H1 (cell line): ENCODE measurements around the gene CPLX1. TPM values are rescaled to one million over a fixed set of nuclear protein-coding genes. Genes with fewer than 3 reads are reported as not detected.

Experiments
- CTCF ChIA-PET: fragments of 300-600 bp; sonication (Branson Sonifier 250); formaldehyde crosslinking; loops from one replicate; lab custom pipeline; 2021; ENCODE audit not compliant: partially characterized antibody; lab: Charles Lee
- POLR2A ChIA-PET: fragments of 300-600 bp; sonication (Branson Sonifier 250); formaldehyde crosslinking; loops from one replicate; lab custom pipeline; 2021; ENCODE audit warnings: inconsistent platforms; ENCODE audit not compliant: partially characterized antibody; lab: Charles Lee
- DNase-seq, 2 experiments: peaks; one replicate each; pipeline versions ENCODE4 v3.0.0 to v3.0.0-alpha.2; 2010 to 2022; ENCODE audit warnings: low spot score in 2 of 2, low read depth in 1 of 2, mixed read lengths in 1 of 2
- FAIRE-seq: peaks from 2 replicates; lab custom pipeline; 2011; peaks lifted over from hg19 to GRCh38; lab: Jason Lieb, UNC
- H2AFZ ChIP-seq: 2 replicates; pipeline ENCODE4 v1.8.1; 2012; ENCODE audit warnings: low read length, inconsistent platforms
- H2AK5ac ChIP-seq: 2 replicates; pipeline ENCODE4 v1.6.1; 2013; ENCODE audit warnings: low read depth, low read length
- H2BK120ac ChIP-seq: replicated peaks from 2 replicates; pipeline ENCODE3; 2013; ENCODE audit warnings: low read depth, low read length, inconsistent platforms
- H2BK12ac ChIP-seq: 2 replicates; pipeline ENCODE4 v1.6.1; 2013; ENCODE audit warnings: low read depth, low read length
- H2BK15ac ChIP-seq: 2 replicates; pipeline ENCODE4 v1.6.1; 2013; ENCODE audit warnings: low read length
- H2BK20ac ChIP-seq: 2 replicates; pipeline ENCODE4 v1.6.1; 2013; ENCODE audit warnings: low read length
- H2BK5ac ChIP-seq: 2 replicates; pipeline ENCODE4 v1.6.1; 2013; ENCODE audit warnings: low read depth, low read length
- H3K14ac ChIP-seq: 2 replicates; pipeline ENCODE4 v1.6.1; 2013; ENCODE audit warnings: inconsistent platforms; ENCODE audit not compliant: insufficient read length
- H3K18ac ChIP-seq: 2 replicates; pipeline ENCODE4 v1.6.1; 2013; ENCODE audit warnings: low read length; ENCODE audit errors: extremely low read depth
- H3K23ac ChIP-seq: 2 replicates; pipeline ENCODE4 v1.6.1; 2013; ENCODE audit warnings: inconsistent platforms; ENCODE audit not compliant: insufficient read length
- H3K23me2 ChIP-seq: 2 replicates; pipeline ENCODE4 v1.6.1; 2013; ENCODE audit warnings: low read depth, low read length
- H3K27ac ChIP-seq: 2 replicates; pipeline ENCODE4 v1.6.1; 2011; ENCODE audit warnings: low read depth, low read length, inconsistent platforms
- H3K27me3 ChIP-seq, 4 experiments: replicated peaks in 1 of 4; 1 replicate in 1 of 4; 2 replicates in 3 of 4; pipeline versions ENCODE4 v1.6.1 to v1.8.1; 2011 to 2013; ENCODE audit warnings: low read length in 3 of 4, mild to moderate bottlenecking in 3 of 4, inconsistent platforms in 2 of 4, mixed read lengths in 2 of 4, moderate library complexity in 1 of 4; ENCODE audit not compliant: control insufficient read depth in 3 of 4, insufficient read depth in 3 of 4; ENCODE audit errors: extremely low read depth in 1 of 4
- H3K36me3 ChIP-seq, 4 experiments: 2 replicates each; pipeline versions ENCODE4 v1.6.1 to v1.8.1; 2011 to 2013; ENCODE audit warnings: mild to moderate bottlenecking in 4 of 4, low read length in 3 of 4, moderate library complexity in 2 of 4, control low read depth in 1 of 4, inconsistent platforms in 1 of 4; ENCODE audit not compliant: insufficient read depth in 4 of 4, control insufficient read depth in 2 of 4
- H3K4ac ChIP-seq: replicated peaks from 2 replicates; pipeline ENCODE3; 2013; ENCODE audit warnings: low read length, low read depth, mixed read lengths, inconsistent platforms; ENCODE audit not compliant: insufficient read length
- H3K4me1 ChIP-seq, 4 experiments: replicated peaks in 1 of 4; 1 replicate in 1 of 4; 2 replicates in 3 of 4; pipeline versions ENCODE4 v1.6.1 to v1.8.1; 2011 to 2013; ENCODE audit warnings: low read length in 3 of 4, inconsistent platforms in 2 of 4, mixed read lengths in 1 of 4; ENCODE audit not compliant: insufficient read depth in 4 of 4, control insufficient read depth in 3 of 4
- H3K4me2 ChIP-seq, 2 experiments: 2 replicates each; pipeline versions ENCODE4 v1.6.1 to v1.8.1; 2011 to 2013; ENCODE audit warnings: low read depth in 2 of 2, low read length in 2 of 2, control low read depth in 1 of 2, inconsistent platforms in 1 of 2, mild to moderate bottlenecking in 1 of 2; ENCODE audit not compliant: insufficient read depth in 1 of 2
- H3K4me3 ChIP-seq, 4 experiments: fragments of 200-600, 300-600 bp in 1 of 4; sonication (generic), shearing (Covaris generic), sonication (Bioruptor Twin) in 1 of 4; 2 replicates each; pipeline versions ENCODE4 v1.5.1 to v1.8.1; 2011 to 2016; ENCODE audit warnings: low read length in 4 of 4, low read depth in 3 of 4, control low read depth in 2 of 4, inconsistent platforms in 2 of 4, mild to moderate bottlenecking in 2 of 4, mixed read lengths in 1 of 4, moderate library complexity in 1 of 4; ENCODE audit not compliant: insufficient read depth in 2 of 4; ENCODE audit errors: extremely low read depth in 1 of 4
- H3K56ac ChIP-seq: replicated peaks from 2 replicates; pipeline ENCODE3; 2013; ENCODE audit warnings: low read depth, mild to moderate bottlenecking, mixed read lengths, low read length, inconsistent platforms; ENCODE audit not compliant: insufficient read length
- H3K79me1 ChIP-seq: 2 replicates; pipeline ENCODE4 v1.6.1; 2013; ENCODE audit warnings: low read depth, low read length, control low read depth
- H3K79me2 ChIP-seq, 2 experiments: 2 replicates each; pipeline versions ENCODE4 v1.6.1 to v1.8.1; 2012 to 2013; ENCODE audit warnings: low read length in 2 of 2, mild to moderate bottlenecking in 2 of 2, inconsistent platforms in 1 of 2; ENCODE audit not compliant: insufficient read depth in 2 of 2, control insufficient read depth in 1 of 2
- H3K9ac ChIP-seq, 4 experiments: replicated peaks in 1 of 4; 1 replicate in 1 of 4; 2 replicates in 3 of 4; pipeline versions ENCODE4 v1.6.1 to v1.8.1; 2011 to 2013; ENCODE audit warnings: low read depth in 3 of 4, low read length in 3 of 4, control low read depth in 2 of 4, mild to moderate bottlenecking in 2 of 4, moderate library complexity in 2 of 4, inconsistent platforms in 1 of 4; ENCODE audit errors: extremely low read depth in 1 of 4
- H3K9me3 ChIP-seq, 2 experiments: 2 replicates each; pipeline versions ENCODE4 v1.6.1 to v1.8.1; 2012 to 2013; ENCODE audit warnings: mild to moderate bottlenecking in 2 of 2, moderate library complexity in 2 of 2, control low read depth in 1 of 2, inconsistent platforms in 1 of 2, low read depth in 1 of 2, low read length in 1 of 2, mixed read lengths in 1 of 2; ENCODE audit not compliant: insufficient read depth in 2 of 2
- H4K20me1 ChIP-seq, 2 experiments: replicated peaks in 1 of 2; 2 replicates each; pipeline versions ENCODE3 to v1.8.1; 2011 to 2013; ENCODE audit warnings: inconsistent platforms in 2 of 2, low read length in 2 of 2, mild to moderate bottlenecking in 1 of 2; ENCODE audit not compliant: insufficient read depth in 2 of 2, control insufficient read depth in 1 of 2
- H4K5ac ChIP-seq: 2 replicates; pipeline ENCODE4 v1.6.1; 2013; ENCODE audit warnings: low read length, low read depth, mixed read lengths, inconsistent platforms; ENCODE audit not compliant: insufficient read length
- H4K8ac ChIP-seq: 2 replicates; pipeline ENCODE4 v1.8.0; 2013; ENCODE audit warnings: mild to moderate bottlenecking, moderate library complexity, low read length, inconsistent platforms; ENCODE audit not compliant: insufficient read depth; ENCODE audit errors: extremely low read depth
- H4K91ac ChIP-seq: replicated peaks from 2 replicates; pipeline ENCODE3; 2013; ENCODE audit warnings: low read length, mixed read lengths, inconsistent platforms; ENCODE audit not compliant: insufficient read length
- SUZ12 ChIP-seq: fragments of 200-600 bp; sonication (generic); IDR thresholded peaks from 2 replicates; pipeline ENCODE4 v1.6.1; 2012; ENCODE audit warnings: mild to moderate bottlenecking, inconsistent platforms, low read length, moderate library complexity, mixed read lengths
- WGBS, 2 experiments: shearing (Covaris generic) in 1 of 2; methylation state at CpG; one replicate each; pipeline versions ENCODE4 v1.1.6 to v1.1.7; 2013 to 2015; ENCODE audit warnings: low lambda C conversion rate in 2 of 2, mixed read lengths in 2 of 2, inconsistent platforms in 1 of 2, low coverage in 1 of 2, missing lambda C conversion rate in 1 of 2; ENCODE audit not compliant: insufficient replicate concordance in 2 of 2, insufficient coverage in 1 of 2, insufficient read length in 1 of 2; ENCODE audit errors: extremely low coverage in 1 of 2, missing lambda C conversion rate in 1 of 2; 5-methylcytosine and 5-hydroxymethylcytosine counted together
- polyA plus RNA-seq, 7 experiments: library from polyadenylated mRNA; depleted of rRNA in 3 of 7; stranded (reverse) in 5 of 7; unstranded in 2 of 7; fragments of >200 nt in 5 of 7; fragments of 200-250 nt in 2 of 7; gene quantifications; 1 replicate in 5 of 7; 2 replicates in 1 of 7; 4 replicates in 1 of 7; pipeline versions ENCODE4 v1.2.1 to v1.2.3, GENCODE V29; 2011 to 2013; ENCODE audit warnings: missing spikeins in 2 of 7, mixed read lengths in 2 of 7
- total RNA-seq: library from RNA; stranded (reverse); fragmentation: NEBNext Ultra II Directional; extraction: Animal tissue kit (Norgen Biotek cat#: 25700); gene quantifications from 2 replicates; pipeline ENCODE4 v1.2.1, GENCODE V29; 2021
- TF ChIP-seq, protein P1 (sequence below): IDR thresholded peaks from 2 replicates; pipeline ENCODE4 v1.6.1; 2012; ENCODE audit warnings: inconsistent platforms

Gene CPLX1
- total and polyA plus RNA-seq, 2 of the 8 experiments (the other 6 are each of a cell fraction or from before 2014, with no cell fraction given): 0.32 to 0.56 TPM

DNA sequence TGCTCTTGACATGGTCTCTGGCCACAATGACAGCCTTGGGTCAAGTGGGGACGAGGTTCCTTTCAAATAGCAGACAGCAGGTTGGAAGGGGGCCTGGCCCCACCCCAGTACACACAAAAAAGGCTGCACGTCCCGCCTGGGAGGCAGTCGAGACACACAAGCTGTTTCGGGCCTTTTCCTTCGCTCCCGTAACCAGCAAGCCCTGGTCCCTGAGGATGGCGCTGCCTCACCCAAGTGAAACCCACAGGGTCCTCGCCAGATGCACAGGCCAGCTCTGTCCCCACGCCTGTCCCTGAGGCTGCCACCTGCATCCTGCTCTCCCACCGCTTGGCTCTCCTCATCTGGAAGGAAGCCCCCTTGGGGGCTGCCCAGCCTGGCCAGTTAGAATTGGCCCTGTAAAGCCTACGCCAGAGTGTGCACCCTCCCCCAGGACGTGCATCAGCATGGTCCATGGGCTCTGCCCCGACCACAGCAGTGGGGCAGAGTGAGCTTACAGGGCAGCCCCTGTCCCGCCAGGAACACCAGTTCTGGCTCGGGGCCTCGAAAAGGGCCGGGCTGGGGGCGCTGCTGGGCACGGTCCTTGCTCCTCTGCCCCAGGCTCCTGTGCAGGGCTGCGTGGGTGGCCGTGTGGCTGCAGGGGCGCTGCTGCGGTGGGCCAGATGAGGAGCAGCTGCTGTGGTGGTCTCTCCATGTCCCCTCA is 2.0 kb downstream of the CPLX1 start:
- TF ChIP-seq, protein P1, sequence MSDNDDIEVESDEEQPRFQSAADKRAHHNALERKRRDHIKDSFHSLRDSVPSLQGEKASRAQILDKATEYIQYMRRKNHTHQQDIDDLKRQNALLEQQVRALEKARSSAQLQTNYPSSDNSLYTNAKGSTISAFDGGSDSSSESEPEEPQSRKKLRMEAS: no peak
- peak; percentile 0; the same call in 1 of the 2 replicates for TF ChIP-seq SUZ12
- TF ChIP-seq, all 59 proteins: peak for 1
- no peak overlapping the region for H3K9ac ChIP-seq
- H3K27me3 ChIP-seq: peaks cover 40 to 74% (median 65%) of the 10 kb centered on the region in 4 experiments
- H3K23ac ChIP-seq: no peak overlapping the region
- H2AFZ ChIP-seq: no peak overlapping the region
- H3K14ac ChIP-seq: no peak overlapping the region
- H3K27ac ChIP-seq: no peak overlapping the region
- H4K20me1 ChIP-seq: peaks cover 1 to 20% of the 10 kb centered on the region in 2 experiments
- H3K79me1 ChIP-seq: no peaks in the 10 kb centered on the region
- peaks cover 0 to 4% (median 2%) of the 10 kb centered on the region in 4 experiments; a peak in 3 of 7 replicates for H3K4me1 ChIP-seq
- H4K8ac ChIP-seq: no peak overlapping the region
- no peak overlapping the region for H4K91ac ChIP-seq
- no peak overlapping the region for H2BK20ac ChIP-seq
- no peak overlapping the region for H3K18ac ChIP-seq
- no peak for FAIRE-seq
- H4K5ac ChIP-seq: no peak overlapping the region
- POLR2A ChIA-PET: interaction anchor here (1.0 kb wide), 1 partner anchor 12 kb away, joined by 3 read pairs; no protein-coding TSS in a partner anchor
- no peak overlapping the region; the same call in 1 of the 2 replicates for H2AK5ac ChIP-seq
- no peak overlapping the region for H3K4me2 ChIP-seq
- no peaks in the 10 kb centered on the region for H3K9me3 ChIP-seq
- H3K4me3 ChIP-seq: no peak overlapping the region
- no peak overlapping the region for H2BK12ac ChIP-seq
- no peaks in the 10 kb centered on the region for H3K36me3 ChIP-seq
- no peak overlapping the region for H2BK5ac ChIP-seq
- peaks cover 5% of the 10 kb centered on the region; the same call in 1 of the 2 replicates for H3K23me2 ChIP-seq
- no peak overlapping the region for H2BK15ac ChIP-seq
- H3K4ac ChIP-seq: no peak overlapping the region
- H3K56ac ChIP-seq: no peak overlapping the region
- WGBS, 2 experiments: 58% methylated on average over 21 of the region's 24 CpGs; no CpG with 5 or more reads in 1 of the 2 experiments
- no peak for DNase-seq
- CTCF ChIA-PET: interaction anchor here (1.0 to 3.5 kb wide), 6 partner anchors 10 to 82 kb away, joined by 3 to 17 read pairs (median 4); no protein-coding TSS in a partner anchor
- H2BK120ac ChIP-seq: no peak overlapping the region
- H3K79me2 ChIP-seq: no peaks in the 10 kb centered on the region
